ENCODE data around the gene ADGRA1.

Gene ADGRA1

DNA sequence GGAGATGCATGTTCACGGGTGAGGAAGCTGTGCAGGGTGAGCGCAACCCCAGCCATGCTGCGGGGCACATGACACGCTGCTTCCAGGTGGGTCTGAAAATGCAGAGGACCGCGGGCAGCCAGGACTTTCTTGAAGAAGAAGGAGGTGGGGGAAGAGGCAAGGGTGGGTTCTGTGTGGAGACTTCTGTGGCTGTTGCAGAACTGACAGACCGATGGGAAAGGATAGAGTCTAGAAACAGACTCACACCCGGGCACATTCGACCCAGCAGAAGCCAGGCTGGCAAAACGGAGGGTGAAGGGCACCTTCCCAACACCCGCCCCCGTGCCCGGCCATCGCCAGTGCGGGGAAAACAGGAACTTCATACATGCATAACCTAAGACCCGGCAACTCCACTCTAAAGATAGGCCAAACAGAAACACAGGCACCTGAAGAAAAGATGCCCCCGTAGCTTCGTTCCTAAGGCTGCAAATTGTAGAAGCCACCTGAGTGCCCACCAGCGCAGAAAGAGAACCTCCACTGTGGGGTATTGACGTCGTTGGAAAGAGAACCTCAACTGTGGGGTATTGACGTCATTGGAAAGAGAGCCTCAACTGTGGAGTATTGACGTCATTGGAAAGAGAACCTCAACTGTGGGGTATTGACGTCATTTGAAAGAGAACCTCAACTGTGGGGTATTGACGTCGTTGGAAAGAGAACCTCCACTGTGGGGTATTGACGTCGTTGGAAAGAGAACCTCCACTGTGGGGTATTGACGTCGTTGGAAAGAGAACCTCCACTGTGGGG, 67.5 kb downstream of the ADGRA1 start:
- peaks cover 54% of the 10 kb centered on the region for H3K27me3 ChIP-seq (replicated peaks; ENCODE audit: insufficient read depth, low read length)
- TF ChIP-seq EZH2 (optimal IDR thresholded peaks at IDR 0.05; ENCODE audit: low read depth, low read length) (no peak), EZH2phosphoT487 (IDR thresholded peaks at IDR 0.05; ENCODE audit: low read length) (no peak)
- TF ChIP-seq, protein P1, sequence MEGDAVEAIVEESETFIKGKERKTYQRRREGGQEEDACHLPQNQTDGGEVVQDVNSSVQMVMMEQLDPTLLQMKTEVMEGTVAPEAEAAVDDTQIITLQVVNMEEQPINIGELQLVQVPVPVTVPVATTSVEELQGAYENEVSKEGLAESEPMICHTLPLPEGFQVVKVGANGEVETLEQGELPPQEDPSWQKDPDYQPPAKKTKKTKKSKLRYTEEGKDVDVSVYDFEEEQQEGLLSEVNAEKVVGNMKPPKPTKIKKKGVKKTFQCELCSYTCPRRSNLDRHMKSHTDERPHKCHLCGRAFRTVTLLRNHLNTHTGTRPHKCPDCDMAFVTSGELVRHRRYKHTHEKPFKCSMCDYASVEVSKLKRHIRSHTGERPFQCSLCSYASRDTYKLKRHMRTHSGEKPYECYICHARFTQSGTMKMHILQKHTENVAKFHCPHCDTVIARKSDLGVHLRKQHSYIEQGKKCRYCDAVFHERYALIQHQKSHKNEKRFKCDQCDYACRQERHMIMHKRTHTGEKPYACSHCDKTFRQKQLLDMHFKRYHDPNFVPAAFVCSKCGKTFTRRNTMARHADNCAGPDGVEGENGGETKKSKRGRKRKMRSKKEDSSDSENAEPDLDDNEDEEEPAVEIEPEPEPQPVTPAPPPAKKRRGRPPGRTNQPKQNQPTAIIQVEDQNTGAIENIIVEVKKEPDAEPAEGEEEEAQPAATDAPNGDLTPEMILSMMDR (IDR thresholded peaks at IDR 0.05; ENCODE audit: low read length), result no peak
- H3F3A ChIP-seq (ENCODE audit: insufficient read depth, low read length), result no peaks in the 10 kb centered on the region
- H4K20me1 ChIP-seq (ENCODE audit: insufficient read depth, low read length), result no peaks in the 10 kb centered on the region
- H3K9me2 ChIP-seq (replicated peaks; ENCODE audit: insufficient read depth, low read length), result no peaks in the 10 kb centered on the region
- no peak overlapping the region for H2AFZ ChIP-seq (ENCODE audit: low read length)
- no peaks in the 10 kb centered on the region for H3K36me3 ChIP-seq (replicated peaks; ENCODE audit: insufficient read depth, low read length)
- DNase-seq, result no peak
- H3K9ac ChIP-seq (ENCODE audit: low read length), result no peak overlapping the region
- H3K79me2 ChIP-seq (ENCODE audit: low read length), result no peaks in the 10 kb centered on the region
- no peaks in the 10 kb centered on the region for H3K4me1 ChIP-seq (ENCODE audit: low read length)
- no peaks in the 10 kb centered on the region for H3K9me3 ChIP-seq (replicated peaks; ENCODE audit: insufficient read depth, low read length)
- no peak overlapping the region for H3K4me3 ChIP-seq (ENCODE audit: low read length)
- no peak overlapping the region for H3K4me2 ChIP-seq (ENCODE audit: low read depth, low read length)
- no peak overlapping the region for H3K27ac ChIP-seq (ENCODE audit: low read length)

DNA sequence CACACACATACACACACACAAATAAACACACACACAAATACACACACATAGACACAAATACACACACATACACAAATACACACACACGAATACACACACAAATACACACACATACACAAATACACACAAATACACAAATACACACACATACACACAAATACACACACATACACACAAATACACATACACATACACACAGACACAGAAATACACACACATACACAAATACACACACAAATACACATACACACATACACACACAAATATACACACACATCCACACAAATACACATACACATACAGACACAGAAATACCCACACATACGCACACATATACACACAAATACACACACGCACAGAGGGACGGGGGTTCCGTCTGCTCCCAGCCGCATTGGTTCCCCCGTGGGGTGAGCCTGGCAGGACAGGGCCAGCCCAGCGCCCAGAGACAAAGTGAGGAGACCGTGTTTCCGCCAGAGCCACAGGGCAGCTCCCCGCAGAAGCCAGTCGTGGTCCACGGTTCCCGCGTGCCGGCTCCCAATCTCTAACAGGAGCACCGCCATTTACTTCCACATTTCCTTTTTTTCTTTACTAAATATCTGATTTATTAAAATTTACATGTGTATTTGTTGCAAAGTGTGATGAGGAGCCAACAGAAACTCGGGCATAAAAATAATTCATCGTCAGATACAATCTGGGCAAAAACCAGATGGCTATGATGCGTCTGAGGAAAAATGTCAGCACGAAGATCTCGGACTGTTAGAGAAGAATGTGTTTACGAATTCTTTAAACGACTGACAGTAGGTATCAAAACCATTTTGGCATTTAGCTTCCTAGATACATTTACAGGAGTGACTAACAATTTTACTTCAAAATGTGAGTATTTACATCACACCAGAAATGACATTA, 69.2 kb downstream of the ADGRA1 start:
- Histone ChIP-seq H3K9me2 (replicated peaks; ENCODE audit: insufficient read depth, low read length) (no peaks in the 10 kb centered on the region), H3K9ac (ENCODE audit: low read length) (no peak overlapping the region), H3F3A (ENCODE audit: insufficient read depth, low read length) (no peaks in the 10 kb centered on the region), H3K4me3 (ENCODE audit: low read length) (no peak overlapping the region), H3K36me3 (replicated peaks; ENCODE audit: insufficient read depth, low read length) (no peaks in the 10 kb centered on the region), H3K4me2 (ENCODE audit: low read depth, low read length) (no peak overlapping the region), H3K9me3 (replicated peaks; ENCODE audit: insufficient read depth, low read length) (no peaks in the 10 kb centered on the region), H2AFZ (ENCODE audit: low read length) (no peak overlapping the region), H4K20me1 (ENCODE audit: insufficient read depth, low read length) (no peaks in the 10 kb centered on the region), H3K4me1 (ENCODE audit: low read length) (no peaks in the 10 kb centered on the region), H3K79me2 (ENCODE audit: low read length) (no peaks in the 10 kb centered on the region), H3K27me3 (replicated peaks; ENCODE audit: insufficient read depth, low read length) (peaks cover 44% of the 10 kb centered on the region), H3K27ac (ENCODE audit: low read length) (no peak overlapping the region)
- no peak for DNase-seq
- TF ChIP-seq EZH2 (optimal IDR thresholded peaks at IDR 0.05; ENCODE audit: low read depth, low read length) (no peak), EZH2phosphoT487 (IDR thresholded peaks at IDR 0.05; ENCODE audit: low read length) (no peak)
- TF ChIP-seq, protein P1 (IDR thresholded peaks at IDR 0.05; ENCODE audit: low read length), result no peak

DNA sequence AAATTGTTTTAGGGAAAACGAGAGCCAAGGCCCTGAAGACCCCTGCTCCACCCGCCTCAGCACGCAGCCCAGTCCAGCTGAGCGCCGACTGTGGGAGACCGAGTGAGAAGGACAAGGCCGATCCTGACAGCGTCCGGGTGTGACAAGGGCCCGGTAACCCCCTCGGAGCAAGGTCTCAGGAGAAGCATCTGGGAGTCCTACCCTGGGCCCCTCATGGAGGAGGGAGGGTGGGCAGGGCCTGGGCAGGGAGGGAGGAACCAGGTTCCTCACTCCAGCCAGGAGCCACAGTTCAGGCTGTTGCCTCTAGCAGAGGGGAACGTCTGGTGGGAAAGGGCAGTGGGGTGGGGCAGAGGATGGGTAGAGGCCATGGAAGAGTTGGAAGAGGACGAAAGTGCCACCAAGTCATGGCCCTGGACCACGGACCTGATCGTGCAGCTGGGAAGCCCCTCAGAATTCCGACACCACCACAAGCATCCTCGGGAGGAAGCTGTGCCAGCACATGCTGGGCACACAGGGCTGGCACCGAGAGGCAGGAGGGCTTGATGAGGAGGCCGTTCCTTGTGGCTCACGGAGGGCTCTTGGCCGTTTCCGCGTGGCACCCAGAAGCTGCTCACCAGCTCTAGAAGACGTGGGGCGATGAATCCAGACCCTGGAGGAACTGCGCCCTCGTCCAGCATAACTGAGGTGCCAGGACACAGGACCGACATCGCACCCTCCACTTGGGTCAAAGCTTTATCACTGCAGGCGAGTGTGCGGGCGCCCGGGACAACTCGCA, 70.1 kb downstream of the ADGRA1 start:
- Histone ChIP-seq H2AFZ (ENCODE audit: low read length) (no peak overlapping the region), H3K27ac (ENCODE audit: low read length) (no peak overlapping the region), H3F3A (ENCODE audit: insufficient read depth, low read length) (no peaks in the 10 kb centered on the region), H3K9me3 (replicated peaks; ENCODE audit: insufficient read depth, low read length) (no peaks in the 10 kb centered on the region), H4K20me1 (ENCODE audit: insufficient read depth, low read length) (no peaks in the 10 kb centered on the region), H3K9ac (ENCODE audit: low read length) (no peak overlapping the region), H3K36me3 (replicated peaks; ENCODE audit: insufficient read depth, low read length) (no peaks in the 10 kb centered on the region), H3K4me3 (ENCODE audit: low read length) (no peak overlapping the region), H3K79me2 (ENCODE audit: low read length) (no peaks in the 10 kb centered on the region), H3K4me1 (ENCODE audit: low read length) (no peaks in the 10 kb centered on the region), H3K4me2 (ENCODE audit: low read depth, low read length) (no peak overlapping the region), H3K9me2 (replicated peaks; ENCODE audit: insufficient read depth, low read length) (no peaks in the 10 kb centered on the region), H3K27me3 (replicated peaks; ENCODE audit: insufficient read depth, low read length) (peaks cover 45% of the 10 kb centered on the region)
- DNase-seq, result no peak
- TF ChIP-seq EZH2phosphoT487 (IDR thresholded peaks at IDR 0.05; ENCODE audit: low read length) (no peak), EZH2 (optimal IDR thresholded peaks at IDR 0.05; ENCODE audit: low read depth, low read length) (no peak)
- TF ChIP-seq, protein P1 (IDR thresholded peaks at IDR 0.05; ENCODE audit: low read length), result no peak

All from MM.1S (cell line).